COLO829 (cell line): ENCODE measurements around the gene IRX1.

Experiments
- DNase-seq: peaks from one replicate; pipeline ENCODE4 v3.0.0; 2012; ENCODE audit warnings: low spot score

IRX1 gene

GRCh38 chr5:3595006-3595961 lies at the start of gene IRX1:
Gene IRX1, plus strand, starts transcription at chr5:3595832. Its CDS starts 274 bp downstream, at chr5:3596106.
- no peak for DNase-seq

- DNase-seq: no peak
These were observed 49.6 kb upstream of the IRX1 start for GRCh38 chr5:3546028-3546427.

- no peak for DNase-seq
These were observed 31.5 kb upstream of the IRX1 start for GRCh38 chr5:3564116-3564515.

- no peak for DNase-seq
These were observed 30.7 kb upstream of the IRX1 start for GRCh38 chr5:3564827-3565518.

- DNase-seq: no peak
These were observed 10.7 kb upstream of the IRX1 start for GRCh38 chr5:3584724-3585531.

GRCh38 chr5:3590161-3590966 lies 5.3 kb upstream of the IRX1 start:
- no peak for DNase-seq

GRCh38 chr5:3590967-3591900 lies 4.4 kb upstream of the IRX1 start:
- no peak for DNase-seq

- DNase-seq: no peak
These were observed 3.3 kb upstream of the IRX1 start for GRCh38 chr5:3592298-3592697.

GRCh38 chr5:3593771-3594509 lies 1.7 kb upstream of the IRX1 start:
- no peak for DNase-seq

GRCh38 chr5:3594510-3595005 lies 1.1 kb upstream of the IRX1 start:
- no peak for DNase-seq

- DNase-seq: no peak
These were observed 711 bp downstream of the IRX1 start for GRCh38 chr5:3596261-3596825.

GRCh38 chr5:3596857-3597166 lies 1.2 kb downstream of the IRX1 start:
- no peak for DNase-seq

GRCh38 chr5:3597167-3598007 lies 1.8 kb downstream of the IRX1 start:
- DNase-seq: no peak

GRCh38 chr5:3598207-3598606 lies 2.6 kb downstream of the IRX1 start:
- DNase-seq: no peak

- no peak for DNase-seq
These were observed 3.2 kb downstream of the IRX1 start for GRCh38 chr5:3598769-3599211.

- no peak for DNase-seq
These were observed 3.8 kb downstream of the IRX1 start for GRCh38 chr5:3599226-3600105.
